GM19455 (cell line): ENCODE data around the gene PDLIM4.

Experiments used
- ATAC-seq: cut with Tn5 transposase; IDR thresholded peaks from one replicate; pipeline ENCODE4 v1.9.1; 2021; ENCODE audit not compliant: unreplicated experiment

Gene PDLIM4

GRCh38 chr5:132251220-132251725, 6.2 kb upstream of the PDLIM4 start:
- ATAC-seq: no peak

GRCh38 chr5:132253008-132253441, 4.5 kb upstream of the PDLIM4 start:
- ATAC-seq: no peak

GRCh38 chr5:132253452-132254320, 3.8 kb upstream of the PDLIM4 start:
- ATAC-seq: no peak

GRCh38 chr5:132254321-132254977, 3.0 kb upstream of the PDLIM4 start:
- ATAC-seq: no peak

GRCh38 chr5:132256086-132256782, 1.3 kb upstream of the PDLIM4 start:
- no peak for ATAC-seq

GRCh38 chr5:132256783-132257130, 739 bp upstream of the PDLIM4 start:
- ATAC-seq: no peak

- ATAC-seq: no peak
Measured at GRCh38 chr5:132258102-132259068, 889 bp downstream of the PDLIM4 start.

GRCh38 chr5:132259069-132259851, 1.8 kb downstream of the PDLIM4 start:
- ATAC-seq: no peak

GRCh38 chr5:132260051-132260450, 2.6 kb downstream of the PDLIM4 start:
- ATAC-seq: no peak

- no peak for ATAC-seq
Measured at GRCh38 chr5:132260714-132261551, 3.4 kb downstream of the PDLIM4 start.

GRCh38 chr5:132261881-132262845, 4.7 kb downstream of the PDLIM4 start:
- ATAC-seq: no peak

GRCh38 chr5:132262882-132263547, 5.5 kb downstream of the PDLIM4 start:
- ATAC-seq: no peak

GRCh38 chr5:132263548-132264261, 6.2 kb downstream of the PDLIM4 start:
- ATAC-seq: no peak

- ATAC-seq: no peak
Measured at GRCh38 chr5:132264546-132265335, 7.2 kb downstream of the PDLIM4 start.

GRCh38 chr5:132265336-132266030, 8.0 kb downstream of the PDLIM4 start:
- ATAC-seq: no peak
